Cardiac muscle cell (in vitro differentiated cells and primary cell): ENCODE measurements around the gene BRD1. TPM values are rescaled to one million over a fixed set of nuclear protein-coding genes. Genes with fewer than 3 reads are reported as not detected.

Experiments used
- DNase-seq, 2 donors: peaks; one replicate each; pipeline versions ENCODE4 v3.0.0 to v3.0.0-alpha.2; 2010 to 2017; ENCODE audit warnings: low read depth in 1 of 2, low spot score in 1 of 2
- H3K27ac ChIP-seq: fragments of 200-600 bp; sonication (generic); 2 replicates; pipeline ENCODE4 v1.5.1; 2016
- H3K27me3 ChIP-seq: fragments of 200-600 bp; sonication (generic); 2 replicates; pipeline ENCODE4 v1.6.0; 2016; ENCODE audit warnings: control low read depth
- H3K36me3 ChIP-seq: fragments of 200-600 bp; sonication (generic); 2 replicates; pipeline ENCODE4 v1.5.1; 2016; ENCODE audit warnings: control low read depth
- H3K4me1 ChIP-seq: fragments of 200-600 bp; sonication (generic); 2 replicates; pipeline ENCODE4 v1.8.1; 2017; ENCODE audit warnings: low read depth, mild to moderate bottlenecking, mixed run types
- H3K4me3 ChIP-seq: fragments of 200-600 bp; sonication (generic); 2 replicates; pipeline ENCODE4 v1.5.1; 2016; ENCODE audit warnings: mild to moderate bottlenecking
- H3K9me3 ChIP-seq: fragments of 200-600 bp; sonication (generic); 2 replicates; pipeline ENCODE4 v1.5.1; 2017; ENCODE audit warnings: low read depth, mild to moderate bottlenecking, control low read depth
- polyA plus RNA-seq: library from polyadenylated mRNA; unstranded; fragments of >200 nt; fragmentation: Nextera tagmentation; extraction: Ambion mirVana; gene quantifications from 2 replicates; pipeline ENCODE4 v1.2.1, GENCODE V29; 2016
- total RNA-seq: library from RNA; depleted of rRNA; stranded (reverse); fragments of >200 nt; gene quantifications from 2 replicates; pipeline ENCODE4 v1.2.3, GENCODE V29; 2016
- TF ChIP-seq, protein P1 (sequence below): IDR thresholded peaks from 2 replicates; pipeline ENCODE4 v1.5.1; 2012; ENCODE audit warnings: low read depth, mild to moderate bottlenecking, low read length

The BRD1 gene
- total and polyA plus RNA-seq, 2 experiments from 2014 or later, result 25.8 to 40.9 TPM

DNA sequence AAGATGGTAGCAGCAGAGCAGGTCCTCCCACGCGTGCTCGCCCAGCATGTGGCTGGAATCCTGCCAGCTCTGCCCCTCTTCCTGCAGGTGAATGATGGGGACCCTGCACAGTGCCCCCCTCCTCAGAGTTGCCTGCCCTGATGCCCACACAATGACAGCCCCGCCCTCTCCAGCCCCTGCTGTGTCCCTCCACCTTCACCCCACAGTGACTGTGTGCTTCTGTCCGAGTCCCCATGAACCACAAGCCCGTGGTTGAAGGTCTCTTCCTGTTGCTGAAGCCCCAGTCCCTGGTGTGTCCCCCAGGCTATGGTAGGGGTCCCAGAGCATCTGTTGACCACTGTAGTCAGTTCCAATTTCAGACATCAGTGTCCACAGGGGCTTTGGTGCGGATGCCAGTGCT lies 71.0 kb downstream of the BRD1 start:
- Histone ChIP-seq H3K4me3 (no peak overlapping the region), H3K27ac (no peak overlapping the region), H3K36me3 (no peaks in the 10 kb centered on the region), H3K27me3 (no peaks in the 10 kb centered on the region), H3K9me3 (no peaks in the 10 kb centered on the region), H3K4me1 (no peaks in the 10 kb centered on the region)
- DNase-seq, result no peak
- TF ChIP-seq, protein P1, sequence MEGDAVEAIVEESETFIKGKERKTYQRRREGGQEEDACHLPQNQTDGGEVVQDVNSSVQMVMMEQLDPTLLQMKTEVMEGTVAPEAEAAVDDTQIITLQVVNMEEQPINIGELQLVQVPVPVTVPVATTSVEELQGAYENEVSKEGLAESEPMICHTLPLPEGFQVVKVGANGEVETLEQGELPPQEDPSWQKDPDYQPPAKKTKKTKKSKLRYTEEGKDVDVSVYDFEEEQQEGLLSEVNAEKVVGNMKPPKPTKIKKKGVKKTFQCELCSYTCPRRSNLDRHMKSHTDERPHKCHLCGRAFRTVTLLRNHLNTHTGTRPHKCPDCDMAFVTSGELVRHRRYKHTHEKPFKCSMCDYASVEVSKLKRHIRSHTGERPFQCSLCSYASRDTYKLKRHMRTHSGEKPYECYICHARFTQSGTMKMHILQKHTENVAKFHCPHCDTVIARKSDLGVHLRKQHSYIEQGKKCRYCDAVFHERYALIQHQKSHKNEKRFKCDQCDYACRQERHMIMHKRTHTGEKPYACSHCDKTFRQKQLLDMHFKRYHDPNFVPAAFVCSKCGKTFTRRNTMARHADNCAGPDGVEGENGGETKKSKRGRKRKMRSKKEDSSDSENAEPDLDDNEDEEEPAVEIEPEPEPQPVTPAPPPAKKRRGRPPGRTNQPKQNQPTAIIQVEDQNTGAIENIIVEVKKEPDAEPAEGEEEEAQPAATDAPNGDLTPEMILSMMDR, result no peak

DNA sequence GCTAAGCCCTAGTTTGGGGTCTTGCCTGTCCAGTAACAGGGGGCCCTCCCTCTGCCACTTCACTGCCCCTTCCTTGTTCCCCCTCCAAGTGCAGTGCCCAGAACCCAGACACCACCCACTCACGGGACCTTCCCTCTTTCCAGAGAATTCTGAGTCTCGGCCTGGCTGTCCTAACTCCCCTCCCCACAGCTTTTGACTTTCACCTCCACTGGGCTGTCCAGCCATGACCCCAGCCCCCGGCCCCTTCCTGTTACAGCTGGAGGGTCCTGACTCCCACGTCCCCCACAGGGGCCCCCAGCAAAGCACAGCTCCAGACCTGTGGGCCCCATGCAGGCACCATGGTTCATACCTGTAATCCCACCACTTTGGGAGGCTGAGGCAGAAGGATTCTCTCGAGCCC lies 71.5 kb downstream of the BRD1 start:
- Histone ChIP-seq H3K36me3 (no peaks in the 10 kb centered on the region), H3K4me3 (no peak overlapping the region), H3K9me3 (no peaks in the 10 kb centered on the region), H3K4me1 (no peaks in the 10 kb centered on the region), H3K27me3 (no peaks in the 10 kb centered on the region), H3K27ac (no peak overlapping the region)
- TF ChIP-seq, protein P1, result no peak
- DNase-seq, result no peak

DNA sequence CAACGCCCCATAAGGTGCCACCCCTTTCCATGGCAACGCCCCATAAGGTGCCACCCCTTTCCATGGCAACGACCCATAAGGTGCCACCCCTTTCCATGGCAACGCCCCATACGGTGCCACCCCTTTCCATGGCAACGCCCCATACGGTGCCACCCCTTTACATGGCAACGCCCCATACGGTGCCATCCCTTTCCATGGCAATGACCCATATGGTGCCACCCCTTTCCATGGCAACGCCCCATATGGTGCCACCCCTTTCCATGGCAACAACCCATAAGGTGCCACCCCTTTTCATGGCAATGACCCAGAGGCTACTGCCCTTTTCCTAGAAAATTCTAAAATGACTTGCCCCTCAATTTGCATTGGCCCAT lies 72.1 kb downstream of the BRD1 start:
- DNase-seq, result no peak
- H3K4me3 ChIP-seq, result no peak overlapping the region
- H3K36me3 ChIP-seq, result no peaks in the 10 kb centered on the region
- TF ChIP-seq, protein P1, result no peak
- H3K27ac ChIP-seq, result no peak overlapping the region
- no peaks in the 10 kb centered on the region for H3K27me3 ChIP-seq
- H3K9me3 ChIP-seq, result no peaks in the 10 kb centered on the region
- no peaks in the 10 kb centered on the region for H3K4me1 ChIP-seq

DNA sequence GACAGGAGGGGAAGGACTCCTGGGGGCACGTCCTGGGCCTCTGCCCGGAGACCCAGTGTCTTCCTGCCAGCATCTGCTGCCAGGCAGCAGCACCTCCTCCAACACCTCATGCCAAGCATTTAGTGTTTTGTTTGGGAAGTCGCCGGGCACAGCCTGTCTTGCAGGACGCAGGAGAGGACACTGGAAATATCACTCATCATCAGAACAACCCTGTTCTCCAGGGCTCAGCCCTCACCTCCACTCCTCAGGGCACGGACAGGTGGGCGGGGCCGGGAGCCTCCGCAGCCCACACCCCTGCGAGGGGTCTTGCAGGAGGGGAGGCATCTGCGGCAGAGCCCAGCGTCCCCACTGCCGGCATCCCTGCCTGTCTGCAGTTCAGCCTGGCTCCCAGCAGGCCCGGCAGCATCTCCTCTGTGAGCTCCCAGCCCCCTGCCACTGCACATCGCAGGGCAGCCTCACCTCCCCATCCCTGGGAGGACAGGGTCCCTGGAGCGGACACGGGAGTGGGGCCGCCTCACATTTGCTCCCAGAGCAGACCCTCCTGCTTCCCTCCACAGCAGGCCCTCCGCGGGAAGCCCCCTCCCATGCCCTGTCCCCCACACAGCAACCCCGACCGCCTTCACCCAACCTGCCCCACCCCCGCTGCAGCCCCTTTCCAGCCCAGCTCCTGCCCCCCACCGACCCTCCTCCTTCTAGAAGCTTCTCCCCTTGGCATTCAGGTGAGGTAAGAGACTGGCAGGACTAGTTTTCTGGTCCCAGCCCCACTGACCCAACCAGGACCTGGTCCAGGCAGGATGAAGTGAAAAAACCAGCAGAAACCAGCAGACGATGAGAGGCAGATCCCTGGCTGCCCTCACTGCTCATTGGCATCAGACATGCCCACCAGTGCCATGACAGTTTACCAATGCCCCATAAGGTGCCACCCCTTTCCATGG lies 72.7 kb downstream of the BRD1 start:
- DNase-seq, result no peak
- no peaks in the 10 kb centered on the region for H3K4me1 ChIP-seq
- H3K36me3 ChIP-seq, result no peaks in the 10 kb centered on the region
- no peak overlapping the region for H3K4me3 ChIP-seq
- no peak overlapping the region for H3K27ac ChIP-seq
- TF ChIP-seq, protein P1, result no peak
- H3K9me3 ChIP-seq, result no peaks in the 10 kb centered on the region
- H3K27me3 ChIP-seq, result no peaks in the 10 kb centered on the region

DNA sequence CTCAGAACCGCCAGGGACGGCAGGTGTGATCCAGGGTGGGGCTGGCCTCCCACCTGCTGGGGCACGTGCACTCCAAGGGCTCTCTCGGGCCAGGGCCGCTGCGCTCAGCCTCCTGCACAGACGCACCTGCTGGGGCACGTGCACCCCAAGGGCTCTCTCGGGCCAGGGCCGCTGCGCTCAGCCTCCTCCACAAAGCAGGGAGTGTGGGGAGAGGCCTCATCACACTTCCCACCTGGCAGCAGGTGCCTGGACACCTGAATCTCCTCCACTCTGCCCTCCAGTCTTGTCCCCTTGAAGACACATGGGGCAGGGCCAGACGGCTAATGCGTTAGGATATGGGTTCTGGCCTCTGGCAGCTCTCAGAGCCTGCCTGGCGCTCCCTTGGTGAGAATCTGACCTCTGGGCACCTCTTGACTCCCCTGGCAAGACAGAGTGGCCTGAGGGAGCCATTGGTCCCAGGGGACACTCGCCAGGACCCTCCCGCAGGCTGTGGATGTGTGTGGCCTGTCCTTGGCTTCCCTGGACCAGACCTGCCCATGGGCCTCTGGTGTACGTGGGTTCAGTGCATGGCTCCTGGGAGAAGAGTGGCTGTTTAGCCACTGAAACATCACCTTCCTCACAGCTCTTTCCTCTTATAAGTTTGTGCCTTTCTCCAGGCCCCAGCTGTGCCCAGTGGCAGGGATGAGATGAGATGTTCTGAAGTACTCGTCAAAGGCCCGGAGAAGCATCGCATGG lies 73.5 kb downstream of the BRD1 start:
- no peaks in the 10 kb centered on the region for H3K4me1 ChIP-seq
- H3K36me3 ChIP-seq, result no peaks in the 10 kb centered on the region
- TF ChIP-seq, protein P1, result no peak
- no peak overlapping the region for H3K4me3 ChIP-seq
- DNase-seq, result no peak
- H3K9me3 ChIP-seq, result no peaks in the 10 kb centered on the region
- H3K27me3 ChIP-seq, result no peaks in the 10 kb centered on the region
- H3K27ac ChIP-seq, result no peak overlapping the region
